ENCODE results near the gene ASS1. TPM values are rescaled to one million over a fixed set of nuclear protein-coding genes. Genes with fewer than 3 reads are reported as not detected.

ASS1 gene
- total RNA-seq, 2 donors from 2014 or later: 58.0 to 58.4 TPM

DNA sequence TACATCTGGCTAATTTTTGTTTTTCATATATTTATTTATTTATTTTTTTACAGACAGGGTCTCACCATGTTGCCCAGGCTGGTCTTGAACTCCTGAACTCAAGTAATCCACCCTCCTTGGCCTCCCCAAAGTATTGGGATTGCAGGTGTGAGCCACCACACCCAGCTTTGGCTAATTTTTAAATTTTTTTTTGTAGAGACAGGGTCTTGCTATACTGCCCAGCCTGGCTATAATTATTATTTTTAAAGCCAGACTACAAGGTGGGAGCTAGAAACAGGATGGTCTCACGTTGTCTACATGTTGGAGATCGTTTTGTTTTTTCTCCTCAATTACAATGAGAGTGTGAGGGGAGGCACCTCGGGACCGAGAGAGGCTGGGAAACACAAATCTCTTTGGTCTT lies 23.8 kb downstream of the ASS1 start:
- no peak for DNase-seq
- Mint-ChIP-seq H3K27ac (no peak overlapping the region), H3K4me3 (no peak overlapping the region), H3K4me1 (ENCODE audit: low read depth) (no peaks in the 10 kb centered on the region), H3K9me3 (no peaks in the 10 kb centered on the region), H3K27me3 (ENCODE audit: low read depth) (peaks cover 33% of the 10 kb centered on the region), H3K36me3 (ENCODE audit: insufficient read depth in 2 of 2) (no peaks in the 10 kb centered on the region)
- ATAC-seq (replicated peaks in 1 of 2): no peak

- Mint-ChIP-seq H3K27ac (no peak overlapping the region), H3K9me3 (no peaks in the 10 kb centered on the region), H3K4me1 (ENCODE audit: low read depth) (no peaks in the 10 kb centered on the region), H3K36me3 (ENCODE audit: insufficient read depth in 2 of 2) (no peaks in the 10 kb centered on the region), H3K4me3 (no peak overlapping the region), H3K27me3 (ENCODE audit: low read depth) (peaks cover 42% of the 10 kb centered on the region)
- no peak for ATAC-seq (replicated peaks in 1 of 2)
- no peak for DNase-seq
Observed at GRCh38 chr9:130470269-130470668, 25.5 kb downstream of the ASS1 start.

DNA sequence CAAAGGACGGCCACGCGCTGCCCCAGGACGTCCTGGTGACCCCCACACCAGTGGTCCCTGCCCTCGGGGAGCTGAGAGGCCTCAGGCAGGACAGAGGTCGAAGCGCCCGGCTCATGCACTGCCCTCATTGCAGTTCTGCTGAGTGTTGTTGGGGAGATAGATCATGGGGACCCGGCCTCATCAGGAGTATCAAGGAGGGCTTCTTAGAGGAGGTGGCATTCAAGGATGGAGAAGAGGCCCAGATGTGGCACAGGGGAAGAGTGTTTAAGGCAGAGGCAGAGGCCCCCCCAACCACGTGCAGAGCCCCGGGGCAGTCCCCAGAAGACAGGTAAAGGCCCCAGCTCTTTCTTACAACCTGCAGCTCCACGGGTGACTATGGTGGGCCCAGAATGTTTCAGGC lies 26.2 kb downstream of the ASS1 start:
- Mint-ChIP-seq H3K27ac (no peak overlapping the region), H3K27me3 (ENCODE audit: low read depth) (peaks cover 42% of the 10 kb centered on the region), H3K4me3 (no peak overlapping the region), H3K36me3 (ENCODE audit: insufficient read depth in 2 of 2) (no peaks in the 10 kb centered on the region), H3K4me1 (ENCODE audit: low read depth) (no peaks in the 10 kb centered on the region), H3K9me3 (no peaks in the 10 kb centered on the region)
- ATAC-seq (replicated peaks in 1 of 2): no peak
- no peak for DNase-seq

- Mint-ChIP-seq H3K9me3 (no peaks in the 10 kb centered on the region), H3K4me1 (ENCODE audit: low read depth) (no peaks in the 10 kb centered on the region), H3K27ac (no peak overlapping the region), H3K4me3 (no peak overlapping the region), H3K36me3 (ENCODE audit: insufficient read depth in 2 of 2) (no peaks in the 10 kb centered on the region), H3K27me3 (ENCODE audit: low read depth) (peaks cover 42% of the 10 kb centered on the region)
- no peak for ATAC-seq (replicated peaks in 1 of 2)
- no peak for DNase-seq
Observed at GRCh38 chr9:130471411-130472183, 26.8 kb downstream of the ASS1 start.

GRCh38 chr9:130472184-130472705 lies 27.5 kb downstream of the ASS1 start:
- Mint-ChIP-seq H3K27me3 (ENCODE audit: low read depth) (peaks cover 37% of the 10 kb centered on the region), H3K27ac (no peak overlapping the region), H3K9me3 (no peaks in the 10 kb centered on the region), H3K4me1 (ENCODE audit: low read depth) (no peaks in the 10 kb centered on the region), H3K4me3 (no peak overlapping the region), H3K36me3 (ENCODE audit: insufficient read depth in 2 of 2) (no peaks in the 10 kb centered on the region)
- no peak for DNase-seq
- ATAC-seq (replicated peaks in 1 of 2): no peak

GRCh38 chr9:130473009-130473408 lies 28.2 kb downstream of the ASS1 start:
- Mint-ChIP-seq H3K4me3 (no peak overlapping the region), H3K27me3 (ENCODE audit: low read depth) (peaks cover 29% of the 10 kb centered on the region), H3K36me3 (ENCODE audit: insufficient read depth in 2 of 2) (no peaks in the 10 kb centered on the region), H3K9me3 (no peaks in the 10 kb centered on the region), H3K27ac (no peak overlapping the region), H3K4me1 (ENCODE audit: low read depth) (no peaks in the 10 kb centered on the region)
- ATAC-seq (replicated peaks in 1 of 2) (no peak), DNase-seq (no peak)

GRCh38 chr9:130473566-130473965 lies 28.8 kb downstream of the ASS1 start:
- Mint-ChIP-seq H3K4me1 (ENCODE audit: low read depth) (no peaks in the 10 kb centered on the region), H3K4me3 (no peak overlapping the region), H3K27me3 (ENCODE audit: low read depth) (peaks cover 26% of the 10 kb centered on the region), H3K9me3 (no peaks in the 10 kb centered on the region), H3K36me3 (ENCODE audit: insufficient read depth in 2 of 2) (no peaks in the 10 kb centered on the region), H3K27ac (no peak overlapping the region)
- DNase-seq (no peak), ATAC-seq (replicated peaks in 1 of 2) (no peak)

DNA sequence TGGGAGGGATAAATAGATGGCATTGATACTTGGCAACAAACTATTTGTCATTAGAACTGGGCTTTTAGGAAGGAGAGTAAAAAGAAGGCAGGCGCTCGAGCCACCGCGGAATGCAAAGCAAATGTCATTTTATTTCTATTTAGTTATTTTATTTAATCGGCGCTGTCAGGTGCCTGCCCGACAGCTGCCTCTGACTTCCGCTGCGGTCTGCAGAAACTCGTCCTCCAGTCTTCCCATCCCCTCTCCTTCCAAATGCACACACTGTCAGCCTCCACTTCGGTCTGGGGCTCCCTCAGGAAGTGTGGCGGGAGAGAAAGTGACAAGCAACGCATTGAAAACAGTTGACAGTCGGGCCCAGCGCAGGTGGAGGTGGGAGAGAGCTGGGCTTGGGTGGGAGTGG lies 29.3 kb downstream of the ASS1 start:
- H3K27me3 Mint-ChIP-seq (ENCODE audit: low read depth): peaks cover 22% of the 10 kb centered on the region
- H3K4me1 Mint-ChIP-seq (ENCODE audit: low read depth): no peaks in the 10 kb centered on the region
- no peaks in the 10 kb centered on the region for H3K9me3 Mint-ChIP-seq
- ATAC-seq (replicated peaks in 1 of 2) (no peak), DNase-seq (no peak)
- H3K4me3 Mint-ChIP-seq: no peak overlapping the region
- no peaks in the 10 kb centered on the region for H3K36me3 Mint-ChIP-seq (ENCODE audit: insufficient read depth in 2 of 2)
- H3K27ac Mint-ChIP-seq: no peak overlapping the region

DNA sequence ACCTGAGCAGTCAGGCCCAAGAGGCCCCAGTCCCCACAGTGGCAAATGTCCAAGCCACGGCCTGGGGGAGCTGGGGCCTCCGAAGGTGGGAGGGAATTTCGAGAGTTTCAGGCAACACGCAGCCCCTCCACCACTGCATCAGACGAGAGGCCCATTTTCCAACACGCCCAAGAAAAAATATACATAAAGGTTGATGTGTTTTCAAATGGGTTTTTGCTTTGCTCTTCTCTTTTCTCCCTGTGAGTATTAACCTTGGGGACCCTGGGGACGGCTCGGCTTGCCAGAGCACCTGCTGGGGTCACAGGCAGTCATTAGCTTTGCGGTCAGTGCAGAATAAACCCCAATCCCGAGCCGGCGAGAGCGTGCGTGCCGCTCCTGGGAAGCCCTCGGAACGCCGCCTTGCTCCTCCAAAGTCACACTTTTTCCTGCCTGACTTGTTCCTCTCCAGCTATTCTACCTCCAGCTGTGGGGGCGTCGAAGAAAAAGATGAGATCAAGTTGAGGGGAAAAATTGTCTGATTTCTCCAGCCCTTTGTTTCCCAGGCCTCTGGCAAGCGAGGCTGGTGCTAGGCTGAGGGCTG lies 31.5 kb downstream of the ASS1 start:
- no peaks in the 10 kb centered on the region for H3K4me1 Mint-ChIP-seq (ENCODE audit: low read depth)
- no peaks in the 10 kb centered on the region for H3K9me3 Mint-ChIP-seq
- no peak overlapping the region for H3K4me3 Mint-ChIP-seq
- peaks cover 16% of the 10 kb centered on the region for H3K27me3 Mint-ChIP-seq (ENCODE audit: low read depth)
- no peak for DNase-seq
- H3K27ac Mint-ChIP-seq: no peak overlapping the region
- no peaks in the 10 kb centered on the region for H3K36me3 Mint-ChIP-seq (ENCODE audit: insufficient read depth in 2 of 2)
- ATAC-seq (replicated peaks in 1 of 2): no peak

DNA sequence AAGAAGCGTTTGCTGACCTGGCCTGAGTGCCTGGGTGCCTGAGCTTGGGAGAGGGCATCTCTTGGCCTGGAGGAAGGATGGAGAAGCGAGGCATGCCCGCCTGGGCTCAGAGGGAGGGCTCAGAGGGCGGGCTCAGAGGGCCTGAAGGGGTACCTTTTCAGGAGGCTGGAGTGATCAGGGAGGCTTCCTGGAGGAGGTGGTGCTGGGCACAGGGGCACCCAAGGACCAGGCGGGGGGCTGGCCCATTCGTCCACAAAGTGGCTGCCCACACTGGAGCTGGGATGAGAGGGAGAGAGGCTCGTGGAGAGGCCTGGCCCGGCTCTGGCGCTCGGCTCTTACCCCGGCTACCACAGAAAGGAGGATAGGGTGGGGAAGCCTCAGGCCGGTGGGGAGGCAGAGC lies 32.8 kb downstream of the ASS1 start:
- no peak overlapping the region for H3K4me3 Mint-ChIP-seq
- DNase-seq (no peak), ATAC-seq (replicated peaks in 1 of 2) (no peak)
- H3K27me3 Mint-ChIP-seq (ENCODE audit: low read depth): peaks cover 9% of the 10 kb centered on the region
- no peaks in the 10 kb centered on the region for H3K4me1 Mint-ChIP-seq (ENCODE audit: low read depth)
- H3K9me3 Mint-ChIP-seq: no peaks in the 10 kb centered on the region
- H3K27ac Mint-ChIP-seq: no peak overlapping the region
- no peaks in the 10 kb centered on the region for H3K36me3 Mint-ChIP-seq (ENCODE audit: insufficient read depth in 2 of 2)

- Mint-ChIP-seq H3K27me3 (ENCODE audit: low read depth) (peaks cover 15% of the 10 kb centered on the region), H3K9me3 (no peaks in the 10 kb centered on the region), H3K4me1 (ENCODE audit: low read depth) (no peaks in the 10 kb centered on the region), H3K4me3 (no peak overlapping the region), H3K27ac (no peak overlapping the region), H3K36me3 (ENCODE audit: insufficient read depth in 2 of 2) (no peaks in the 10 kb centered on the region)
- DNase-seq: no peak
- ATAC-seq (replicated peaks in 1 of 2): no peak
Observed at GRCh38 chr9:130478152-130478551, 33.4 kb downstream of the ASS1 start.

DNA sequence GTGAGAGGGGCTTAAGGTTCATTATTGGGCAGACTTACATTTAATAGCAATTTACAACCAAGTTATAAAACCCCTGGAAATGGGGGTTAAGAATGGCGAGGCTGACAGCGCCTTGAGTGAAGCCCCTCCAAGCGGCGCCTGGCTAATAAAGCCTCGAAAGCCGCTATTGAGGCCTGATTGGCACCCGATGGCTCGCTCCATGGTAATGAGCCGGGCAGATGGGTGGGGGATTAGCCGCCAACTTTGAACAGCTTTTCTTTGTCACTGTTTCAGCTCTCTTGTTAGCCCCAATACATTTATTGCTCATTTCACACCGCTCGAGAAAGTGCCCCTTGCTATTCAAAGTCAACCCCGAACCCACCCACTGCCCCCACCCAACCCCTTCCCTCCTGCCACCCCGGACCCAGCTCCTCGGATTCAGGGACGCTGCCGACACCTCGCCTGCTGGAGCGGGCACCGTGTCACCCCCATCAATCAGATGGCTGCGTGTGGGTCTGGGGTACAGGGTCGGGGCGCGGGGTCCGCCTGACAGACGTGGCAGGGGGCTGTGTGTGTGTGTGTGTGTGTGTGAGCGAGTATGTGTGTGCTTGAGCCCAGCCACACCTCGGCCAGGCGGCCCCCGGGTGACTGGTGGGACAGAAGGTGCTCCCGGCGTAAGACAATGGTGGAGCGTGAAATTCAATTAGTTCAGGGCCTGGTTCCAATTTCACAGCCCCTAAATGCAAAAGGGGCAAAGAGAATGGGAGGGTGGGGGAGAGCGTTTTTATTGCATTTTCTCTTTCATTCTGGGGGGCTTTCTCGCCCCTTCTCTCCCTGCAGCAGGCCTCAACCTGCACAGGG lies 34.2 kb downstream of the ASS1 start:
- Mint-ChIP-seq H3K4me1 (ENCODE audit: low read depth) (no peaks in the 10 kb centered on the region), H3K9me3 (no peaks in the 10 kb centered on the region), H3K27ac (no peak overlapping the region), H3K4me3 (no peak overlapping the region), H3K36me3 (ENCODE audit: insufficient read depth in 2 of 2) (no peaks in the 10 kb centered on the region), H3K27me3 (ENCODE audit: low read depth) (peaks cover 23% of the 10 kb centered on the region)
- no peak for ATAC-seq (replicated peaks in 1 of 2)
- no peak for DNase-seq

DNA sequence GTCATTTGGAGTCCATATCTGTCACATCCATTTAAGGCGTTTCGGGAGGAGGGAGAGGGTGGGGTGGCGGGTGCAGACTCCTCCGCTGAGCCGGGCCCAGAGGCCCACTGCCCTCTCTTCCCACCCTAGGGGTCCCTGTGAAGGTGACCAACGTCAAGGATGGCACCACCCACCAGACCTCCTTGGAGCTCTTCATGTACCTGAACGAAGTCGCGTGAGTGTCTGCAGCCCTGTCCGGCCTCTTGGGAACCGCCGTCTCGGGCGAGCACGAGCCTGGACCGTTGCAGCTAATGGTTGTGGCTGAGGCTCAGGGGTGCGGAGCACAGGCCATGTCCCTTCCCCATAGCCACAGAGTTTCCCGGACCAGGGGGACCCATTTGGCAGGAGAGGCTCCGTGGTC lies 34.8 kb downstream of the ASS1 start:
- Mint-ChIP-seq H3K36me3 (ENCODE audit: insufficient read depth in 2 of 2) (no peaks in the 10 kb centered on the region), H3K27ac (no peak overlapping the region), H3K27me3 (ENCODE audit: low read depth) (peaks cover 24% of the 10 kb centered on the region), H3K4me1 (ENCODE audit: low read depth) (no peaks in the 10 kb centered on the region), H3K9me3 (no peaks in the 10 kb centered on the region), H3K4me3 (no peak overlapping the region)
- ATAC-seq (replicated peaks in 1 of 2): no peak
- DNase-seq: no peak

All from activated T-cell treated with anti-CD3 and anti-CD28 coated beads, Interleukin-2, amount 50 U/mL, for 72 hours (primary cell).